Measurements from ENCODE around the gene MLLT6.

The MLLT6 gene

DNA sequence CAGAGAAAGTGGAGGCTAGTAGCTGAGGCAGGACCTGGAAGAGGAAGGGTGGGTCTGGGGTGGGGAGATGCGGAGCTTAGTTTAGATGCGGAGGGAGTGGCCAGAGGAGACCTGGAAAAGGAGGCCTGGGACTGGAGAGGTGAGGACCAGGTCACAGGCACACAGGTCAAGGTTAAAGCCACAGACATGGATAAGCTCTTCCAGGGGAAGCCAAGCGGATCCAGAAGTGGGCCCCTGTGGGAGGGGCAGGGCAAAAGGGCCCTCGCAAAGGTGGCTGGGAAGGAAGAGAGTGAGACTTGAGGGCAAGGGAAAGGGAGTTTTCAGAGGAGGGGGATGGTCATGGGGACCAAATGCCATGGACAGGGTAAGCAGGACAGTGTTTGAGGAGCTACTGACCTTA lies 13.9 kb upstream of the MLLT6 start:
- TF ChIP-seq, protein P1, sequence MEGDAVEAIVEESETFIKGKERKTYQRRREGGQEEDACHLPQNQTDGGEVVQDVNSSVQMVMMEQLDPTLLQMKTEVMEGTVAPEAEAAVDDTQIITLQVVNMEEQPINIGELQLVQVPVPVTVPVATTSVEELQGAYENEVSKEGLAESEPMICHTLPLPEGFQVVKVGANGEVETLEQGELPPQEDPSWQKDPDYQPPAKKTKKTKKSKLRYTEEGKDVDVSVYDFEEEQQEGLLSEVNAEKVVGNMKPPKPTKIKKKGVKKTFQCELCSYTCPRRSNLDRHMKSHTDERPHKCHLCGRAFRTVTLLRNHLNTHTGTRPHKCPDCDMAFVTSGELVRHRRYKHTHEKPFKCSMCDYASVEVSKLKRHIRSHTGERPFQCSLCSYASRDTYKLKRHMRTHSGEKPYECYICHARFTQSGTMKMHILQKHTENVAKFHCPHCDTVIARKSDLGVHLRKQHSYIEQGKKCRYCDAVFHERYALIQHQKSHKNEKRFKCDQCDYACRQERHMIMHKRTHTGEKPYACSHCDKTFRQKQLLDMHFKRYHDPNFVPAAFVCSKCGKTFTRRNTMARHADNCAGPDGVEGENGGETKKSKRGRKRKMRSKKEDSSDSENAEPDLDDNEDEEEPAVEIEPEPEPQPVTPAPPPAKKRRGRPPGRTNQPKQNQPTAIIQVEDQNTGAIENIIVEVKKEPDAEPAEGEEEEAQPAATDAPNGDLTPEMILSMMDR (IDR thresholded peaks at IDR 0.05; ENCODE audit: control insufficient read depth, insufficient read depth, low read depth, low read length, missing control alignments), result no peak

DNA sequence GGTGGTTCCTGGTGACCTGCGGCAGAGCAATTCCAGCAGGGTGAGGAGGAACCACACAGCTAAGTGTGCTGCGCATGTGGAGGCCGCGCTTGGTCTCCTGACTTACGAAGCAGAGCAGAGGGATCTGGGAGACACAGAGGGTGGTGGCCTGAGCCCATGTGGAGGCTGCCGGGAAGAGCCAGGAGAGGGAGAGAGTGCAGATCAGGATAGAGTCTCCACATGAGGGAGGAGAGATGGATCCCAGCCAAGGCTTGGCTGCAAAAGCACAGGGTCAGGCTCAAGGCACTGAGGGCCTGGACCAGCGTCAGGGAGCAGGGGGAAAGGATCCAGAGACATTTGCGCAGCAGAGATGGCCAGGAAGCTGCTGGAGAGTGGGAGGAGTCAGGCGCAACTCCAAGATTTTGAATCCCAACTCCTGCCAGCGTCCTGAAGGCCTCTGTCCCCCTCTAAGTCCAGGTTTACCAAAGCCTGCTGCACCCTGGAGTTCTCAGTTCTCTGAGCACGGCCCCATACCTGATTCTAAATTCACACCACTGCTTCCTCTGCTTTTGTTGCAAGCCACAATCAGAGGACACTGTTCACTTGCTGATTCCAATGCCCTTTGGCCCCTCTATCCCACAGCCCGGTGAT lies 11.3 kb upstream of the MLLT6 start:
- DNase-seq (ENCODE audit: low read depth), result no peak
- TF ChIP-seq, protein P1 (IDR thresholded peaks at IDR 0.05; ENCODE audit: control insufficient read depth, insufficient read depth, low read depth, low read length, missing control alignments), result no peak
- no peak overlapping the region for H3K4me3 ChIP-seq (ENCODE audit: control insufficient read depth, low read depth, low read length)

More for the DNA sequence above, 13.9 kb upstream of the MLLT6 start:
- DNase-seq (ENCODE audit: low read depth), result no peak
- no peak overlapping the region for H3K4me3 ChIP-seq (ENCODE audit: control insufficient read depth, low read depth, low read length)

DNA sequence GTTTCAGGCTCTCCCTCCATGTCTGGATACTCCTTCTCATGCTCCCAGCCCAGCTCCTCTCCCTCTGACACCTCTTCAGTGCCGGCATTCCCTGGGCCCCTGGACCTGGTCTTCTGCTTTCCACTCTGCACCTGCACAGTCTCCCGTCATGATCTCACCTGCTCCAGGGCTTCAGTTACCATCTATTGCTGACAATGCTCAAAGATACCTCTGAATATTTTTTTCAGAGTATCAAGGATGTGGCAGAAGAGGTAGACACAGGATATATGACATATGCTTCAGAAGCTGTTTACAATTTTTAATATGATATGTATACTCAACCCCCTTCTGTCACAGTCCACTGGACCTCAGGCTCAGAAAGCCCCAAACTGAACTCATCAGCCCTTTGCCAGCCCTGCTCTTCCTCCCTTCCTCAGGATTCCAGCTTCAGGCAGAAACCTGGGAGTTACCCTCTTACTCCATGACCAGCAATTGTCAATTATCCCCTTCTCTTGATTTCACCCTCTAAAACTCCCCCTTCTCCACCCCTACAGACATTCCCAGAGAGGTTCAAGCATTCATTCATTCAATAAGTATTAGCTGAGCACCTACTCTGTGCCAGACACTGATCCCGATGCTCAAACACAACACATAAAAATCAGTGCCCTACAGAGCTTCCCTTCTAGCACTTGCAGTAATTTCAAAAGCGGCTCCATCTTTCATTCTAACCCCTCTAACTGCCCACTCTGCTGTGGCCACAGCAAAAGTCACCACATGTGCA lies 7.8 kb upstream of the MLLT6 start:
- no peak overlapping the region for H3K4me3 ChIP-seq (ENCODE audit: control insufficient read depth, low read depth, low read length)
- TF ChIP-seq, protein P1 (IDR thresholded peaks at IDR 0.05; ENCODE audit: control insufficient read depth, insufficient read depth, low read depth, low read length, missing control alignments), result no peak
- DNase-seq (ENCODE audit: low read depth), result no peak

DNA sequence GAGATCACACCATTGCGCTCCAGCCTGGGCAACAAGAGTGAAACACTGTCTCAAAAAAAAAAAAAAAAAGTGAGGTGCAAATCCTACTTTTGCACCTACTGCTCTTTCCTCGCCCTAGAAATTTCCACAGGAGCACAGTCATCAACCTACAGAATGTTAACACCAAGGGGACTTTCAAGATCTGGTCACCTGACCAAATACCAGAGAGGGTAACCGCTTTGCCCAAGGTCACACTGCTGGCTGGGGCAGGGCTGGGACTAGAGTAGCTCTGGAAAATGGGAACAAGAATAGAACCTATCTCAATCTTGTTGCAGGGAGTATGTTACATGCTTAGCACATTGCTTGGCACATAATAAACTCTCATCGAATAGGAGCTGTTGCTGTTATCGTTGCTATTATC lies 6.3 kb upstream of the MLLT6 start:
- no peak overlapping the region for H3K4me3 ChIP-seq (ENCODE audit: control insufficient read depth, low read depth, low read length)

DNA sequence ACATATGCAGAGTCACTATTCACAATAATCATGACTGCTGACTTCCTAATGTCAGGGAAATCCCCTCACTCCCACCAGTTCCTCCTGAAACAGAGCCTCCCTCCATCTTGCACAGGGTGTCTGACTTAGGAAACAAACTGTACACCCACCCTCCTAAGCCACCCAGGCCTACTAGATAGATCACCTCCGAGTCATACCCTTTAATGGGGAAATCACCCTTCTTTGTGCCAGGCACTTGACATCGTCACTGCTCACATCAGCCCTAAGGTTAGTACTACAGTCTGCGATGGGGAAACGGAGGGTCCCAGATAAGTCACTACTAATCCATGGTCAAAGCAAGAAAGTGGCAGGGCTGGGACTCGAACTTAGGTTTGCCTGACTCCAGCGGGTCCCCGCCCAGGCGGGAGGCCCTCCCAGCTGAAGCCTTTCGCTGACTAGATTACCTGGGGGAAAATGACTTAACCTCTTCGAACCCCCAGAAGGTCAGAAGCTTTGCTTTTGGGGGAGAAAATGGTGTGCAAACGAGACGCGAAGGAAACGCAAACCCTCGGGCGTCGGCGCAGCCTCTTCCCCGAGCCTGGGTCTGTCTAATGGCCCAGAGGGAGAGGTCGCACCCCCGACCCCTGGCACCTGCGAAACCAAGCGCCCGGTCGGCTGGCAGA lies 3.4 kb upstream of the MLLT6 start:
- DNase-seq (ENCODE audit: low read depth), result no peak
- TF ChIP-seq, protein P1 (IDR thresholded peaks at IDR 0.05; ENCODE audit: control insufficient read depth, insufficient read depth, low read depth, low read length, missing control alignments), result no peak
- H3K4me3 ChIP-seq (ENCODE audit: control insufficient read depth, low read depth, low read length), result peak overlapping the region; percentile 55

More for the DNA sequence above, 6.3 kb upstream of the MLLT6 start:
- TF ChIP-seq, protein P1 (IDR thresholded peaks at IDR 0.05; ENCODE audit: control insufficient read depth, insufficient read depth, low read depth, low read length, missing control alignments), result no peak
- no peak for DNase-seq (ENCODE audit: low read depth)

DNA sequence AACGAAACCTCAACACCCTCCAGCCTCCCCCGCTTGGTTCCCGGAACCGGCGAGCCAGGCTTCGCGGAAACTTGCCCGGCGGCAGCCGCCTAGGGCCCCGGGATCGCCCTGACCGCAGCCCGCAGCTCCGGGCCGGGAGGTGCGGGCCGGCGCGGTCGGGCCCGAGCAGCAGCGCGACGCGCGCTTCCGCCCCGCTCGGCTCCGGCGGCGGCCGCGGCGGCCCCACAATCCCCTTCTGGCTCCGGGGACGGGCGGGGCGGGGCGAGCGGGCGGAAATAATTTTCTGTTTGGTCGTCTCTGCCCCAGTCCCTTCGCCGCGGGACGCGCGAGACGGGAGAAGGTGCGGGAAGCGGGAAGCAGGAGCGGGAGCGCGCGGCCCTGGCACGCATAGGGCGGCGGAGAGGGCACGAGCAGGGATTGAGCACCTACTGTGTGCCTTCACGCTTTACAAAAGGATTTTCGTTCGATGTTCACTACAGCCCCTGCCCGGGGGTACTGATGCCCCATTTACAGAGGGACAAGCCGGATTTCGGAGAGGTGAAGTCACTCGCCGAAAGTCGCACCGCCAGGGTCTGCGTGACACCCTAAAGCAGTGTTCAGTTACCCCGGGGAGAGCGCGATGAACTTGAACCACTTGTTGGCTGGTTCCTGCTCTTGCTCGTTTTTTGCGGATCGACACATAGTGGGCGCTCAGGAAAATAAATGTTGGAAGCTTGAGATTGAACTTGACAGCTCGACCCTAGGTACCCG lies 2.7 kb upstream of the MLLT6 start:
- TF ChIP-seq, protein P1 (IDR thresholded peaks at IDR 0.05; ENCODE audit: control insufficient read depth, insufficient read depth, low read depth, low read length, missing control alignments), result no peak
- DNase-seq (ENCODE audit: low read depth), result peak; percentile 18

More for the DNA sequence above, 2.7 kb upstream of the MLLT6 start:
- H3K4me3 ChIP-seq (ENCODE audit: control insufficient read depth, low read depth, low read length), result peak overlapping the region; percentile 55
